MV-4-11 (cell line): ENCODE measurements around the gene PDE6C.

Experiments used
- DNase-seq: peaks from one replicate; lab custom pipeline; 2025; lab: John Stamatoyannopoulos, UW

The PDE6C gene

GRCh38 chr10:93612311-93612710 lies at the start of gene PDE6C:
Gene PDE6C (plus strand): TSS chr10:93612537. CDS start chr10:93612726, 189 bp downstream.
- DNase-seq = no peak

- peak; percentile 74 for DNase-seq
Measured at GRCh38 chr10:93565446-93565845, 46.9 kb upstream of the PDE6C start.

- peak; percentile 67 for DNase-seq
Measured at GRCh38 chr10:93566435-93567276, 45.7 kb upstream of the PDE6C start, which contains the start of gene FFAR4. Gene FFAR4 (plus strand): TSS chr10:93566665. CDS start chr10:93566721, 56 bp downstream.

GRCh38 chr10:93567277-93568104 lies 44.8 kb upstream of the PDE6C start:
- no peak for DNase-seq

GRCh38 chr10:93568105-93568390 lies 44.3 kb upstream of the PDE6C start:
- DNase-seq = no peak

GRCh38 chr10:93570383-93570782 lies 42.0 kb upstream of the PDE6C start:
- DNase-seq = no peak

GRCh38 chr10:93572606-93573005 lies 39.7 kb upstream of the PDE6C start:
- no peak for DNase-seq

GRCh38 chr10:93573051-93573909 lies 39.1 kb upstream of the PDE6C start:
- peak; percentile 91 for DNase-seq

- DNase-seq = no peak
Measured at GRCh38 chr10:93573924-93574323, 38.4 kb upstream of the PDE6C start.

GRCh38 chr10:93576888-93577287 lies 35.4 kb upstream of the PDE6C start:
- DNase-seq = no peak

- DNase-seq = no peak
Measured at GRCh38 chr10:93577565-93577964, 34.8 kb upstream of the PDE6C start.

GRCh38 chr10:93579089-93579488 lies 33.2 kb upstream of the PDE6C start:
- no peak for DNase-seq

GRCh38 chr10:93579985-93580711 lies 32.2 kb upstream of the PDE6C start:
- no peak for DNase-seq

- no peak for DNase-seq
Measured at GRCh38 chr10:93580828-93581227, 31.5 kb upstream of the PDE6C start.

GRCh38 chr10:93584445-93584844 lies 27.9 kb upstream of the PDE6C start:
- no peak for DNase-seq

GRCh38 chr10:93589648-93590562 lies 22.4 kb upstream of the PDE6C start:
- no peak for DNase-seq

GRCh38 chr10:93590638-93591037 lies 21.7 kb upstream of the PDE6C start:
- no peak for DNase-seq

- DNase-seq = peak; percentile 10
Measured at GRCh38 chr10:93591065-93591808, 21.1 kb upstream of the PDE6C start.

- DNase-seq = no peak
Measured at GRCh38 chr10:93593254-93593653, 19.1 kb upstream of the PDE6C start.

- DNase-seq = no peak
Measured at GRCh38 chr10:93593749-93594148, 18.6 kb upstream of the PDE6C start.
